Activated CD4-positive, alpha-beta T cell treated with anti-CD3 and anti-CD28 coated beads, Interleukin-2, amount 50 U/mL, for 16 hours (primary cell): ENCODE data around the gene IL36B.
A peak's percentile ranks its signal among the peaks of the same experiment; 100 is the strongest.
"Not testable (repeated sequence)": the region's sequence is repeated elsewhere in the genome, so short reads cannot be mapped to it uniquely, and the experiment has no call there.

Experiments used
- DNase-seq: peaks from one replicate; pipeline ENCODE4 v3.0.0-alpha.2; 2020

The IL36B gene

DNA sequence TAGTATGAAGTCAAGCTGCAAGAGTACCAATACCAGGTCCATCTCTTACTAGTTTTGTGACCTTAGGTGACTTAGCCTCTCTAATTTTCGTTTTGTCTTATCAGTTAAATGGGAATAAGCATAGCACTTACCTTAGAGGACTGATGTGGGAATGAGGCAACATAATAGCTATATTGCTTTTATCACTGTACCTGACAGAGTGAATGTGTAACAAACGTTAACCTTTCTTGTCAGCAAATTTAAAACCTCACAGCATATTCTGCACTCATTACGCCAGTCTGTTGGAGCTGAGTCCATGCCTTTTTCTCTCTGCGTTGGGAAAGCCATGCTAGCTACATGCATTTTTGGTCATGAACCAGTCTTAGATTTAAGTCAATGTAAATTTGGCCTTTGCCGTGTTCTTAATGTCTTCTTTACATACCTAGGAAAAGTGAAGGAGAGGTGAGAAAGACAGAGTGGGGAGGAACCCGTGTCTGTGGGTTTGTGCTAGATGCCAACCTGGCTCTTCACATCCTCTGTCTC, at the start of gene IL36B:
Gene IL36B (minus strand): TSS at position 472 of the 522 bp plus-strand sequence.
- DNase-seq, result no peak

DNA sequence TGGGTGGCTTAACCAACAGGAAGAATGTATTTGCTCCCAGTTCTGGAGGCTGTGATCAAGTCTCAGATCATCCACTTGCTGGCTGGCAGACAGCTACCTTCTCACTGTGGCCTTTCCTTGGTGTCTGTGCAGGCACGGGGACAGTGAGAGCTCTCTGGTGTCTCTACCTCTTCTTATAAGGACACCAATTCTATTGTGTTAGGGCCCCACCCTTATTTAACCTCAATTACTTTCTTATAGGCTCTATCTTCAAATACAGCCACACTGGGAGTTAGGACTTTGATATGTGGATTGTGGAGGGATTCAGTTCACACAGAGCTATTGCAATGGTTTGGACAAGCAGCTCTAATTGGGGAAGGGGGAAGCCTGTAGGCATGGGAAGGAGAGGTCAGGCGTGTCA, 49.5 kb upstream of the IL36B start:
- DNase-seq, result no peak

GRCh38 chr2:113098532-113098931, 45.9 kb upstream of the IL36B start:
- no peak for DNase-seq

DNA sequence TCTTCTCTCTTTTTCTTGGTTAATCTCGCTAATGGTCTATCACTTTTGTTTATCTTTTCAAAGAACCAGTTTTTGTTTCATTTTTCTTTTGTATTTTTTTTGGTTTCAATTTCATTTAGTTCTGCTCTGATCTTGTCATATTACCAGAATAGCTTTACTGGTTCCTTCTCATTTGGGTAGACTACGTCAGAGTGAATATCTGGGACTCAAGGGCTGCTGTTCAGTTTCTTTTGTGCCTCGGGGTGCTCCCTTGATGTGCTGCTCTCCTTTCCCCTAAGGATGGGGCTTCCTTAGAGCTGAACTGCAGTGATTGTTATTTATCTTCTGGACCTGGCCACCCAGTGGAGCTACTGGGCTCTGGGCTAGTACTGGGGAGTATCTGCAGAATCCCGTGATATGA, 45.4 kb upstream of the IL36B start:
- peak; percentile 27 for DNase-seq

DNA sequence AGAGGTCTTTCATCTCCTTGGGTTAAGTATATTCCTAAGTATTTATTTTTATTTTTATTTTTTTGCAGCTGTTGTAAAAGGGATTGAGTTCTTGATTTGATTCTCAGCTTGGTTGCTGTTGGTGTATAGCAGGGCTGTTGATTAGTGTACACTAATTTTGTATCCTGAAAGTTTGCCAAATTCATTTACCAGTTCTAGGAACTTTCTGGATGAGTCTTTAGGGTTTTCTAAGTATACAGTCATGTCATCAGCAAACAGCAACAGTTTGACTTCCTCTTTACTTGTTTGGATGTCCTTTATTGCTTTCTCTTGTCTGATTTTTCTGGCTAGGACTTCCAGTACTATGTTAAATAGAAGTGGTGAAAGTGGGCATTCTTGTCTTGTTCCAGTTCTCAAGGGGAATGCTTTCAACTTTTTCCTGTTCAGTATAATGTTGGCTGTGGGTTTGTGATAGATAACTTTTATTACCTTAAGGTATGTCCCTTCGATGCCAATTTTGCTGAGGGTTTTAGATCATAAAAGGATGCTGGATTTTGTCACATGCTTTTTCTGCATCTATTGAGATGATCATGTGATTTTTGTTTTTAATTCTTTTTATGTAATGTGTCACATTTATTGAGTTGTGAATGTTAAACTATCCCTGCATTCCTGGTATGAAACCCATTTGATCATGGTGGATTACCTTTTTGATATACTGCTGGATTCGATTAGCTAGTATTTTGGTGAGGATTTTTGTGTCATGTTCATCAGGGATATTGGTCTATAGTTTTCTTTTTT, 44.4 kb upstream of the IL36B start:
- peak; percentile 54 for DNase-seq

DNA sequence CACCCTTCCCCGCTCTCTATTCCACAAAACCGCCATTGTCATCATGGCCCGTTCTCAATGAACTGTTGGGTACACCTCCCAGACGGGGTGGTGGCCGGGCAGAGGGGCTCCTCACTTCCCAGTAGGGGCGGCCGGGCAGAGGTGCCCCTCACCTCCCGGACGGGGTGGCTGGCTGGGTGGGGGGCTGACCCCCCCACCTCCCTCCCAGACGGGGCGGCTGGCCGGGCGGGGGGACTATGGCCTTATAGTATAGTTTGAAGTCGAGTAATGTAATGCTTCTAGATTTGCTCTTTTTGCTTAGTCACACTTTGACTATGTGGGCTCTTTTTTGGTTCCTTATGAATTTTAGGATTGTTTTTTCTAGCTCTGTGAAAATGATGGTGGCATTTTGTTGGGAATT, 43.6 kb upstream of the IL36B start:
- DNase-seq, result not testable (repeated sequence)

DNA sequence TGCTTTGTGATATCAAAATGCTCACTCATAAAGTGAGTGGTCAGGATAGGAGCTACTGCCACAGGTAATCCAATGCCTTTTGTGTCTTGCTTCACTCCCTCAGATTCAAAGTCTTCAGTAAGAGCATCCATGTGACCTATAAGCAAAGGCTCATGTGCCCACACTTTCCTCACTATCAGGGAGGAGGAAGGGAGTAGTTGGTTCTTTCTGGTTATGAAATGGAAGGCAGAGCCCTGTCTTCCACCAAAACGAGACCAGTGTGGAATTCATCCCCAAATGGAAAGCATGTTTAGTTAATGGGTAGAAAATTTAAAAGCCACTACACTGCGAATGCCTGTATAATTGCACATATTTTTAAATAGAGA, 40.9 kb upstream of the IL36B start:
- DNase-seq, result no peak

DNA sequence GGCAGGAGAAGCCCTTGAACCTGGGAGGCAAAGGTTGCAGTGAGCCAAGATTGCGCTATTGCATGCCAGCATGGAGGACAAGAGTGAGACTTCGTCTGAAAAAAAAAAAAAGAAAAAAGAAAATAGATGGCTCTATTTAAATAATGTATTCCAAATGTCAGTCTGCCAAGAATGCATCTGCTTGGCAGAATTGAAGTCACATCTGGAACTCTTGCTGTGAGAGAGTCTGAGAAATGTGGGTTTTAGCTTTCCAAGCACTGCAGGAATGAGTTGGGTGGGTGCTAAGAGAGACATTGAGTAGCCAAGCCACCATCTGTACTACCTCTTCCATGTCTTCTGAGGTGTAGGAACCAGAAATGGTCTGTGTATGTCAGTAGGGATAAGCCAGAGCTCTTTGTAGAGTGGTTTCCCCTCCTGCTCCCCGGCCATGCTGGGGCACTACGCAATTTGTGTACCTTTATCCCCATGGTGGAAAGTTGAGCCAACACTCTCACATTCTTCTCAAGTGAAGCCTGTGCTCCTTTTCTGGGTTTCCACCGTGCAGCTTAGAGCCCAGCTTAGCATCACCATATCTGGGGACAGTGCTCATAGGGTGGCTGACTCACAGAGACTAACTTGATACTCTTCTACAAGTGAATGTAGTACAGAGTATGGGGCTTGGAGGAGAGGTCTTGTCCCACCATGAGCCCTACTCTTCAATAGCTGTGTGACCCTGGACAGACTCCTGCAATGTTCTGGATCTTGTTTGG, 40.4 kb upstream of the IL36B start:
- DNase-seq, result no peak

GRCh38 chr2:113091231-113091896, 38.7 kb upstream of the IL36B start:
- DNase-seq, result no peak

DNA sequence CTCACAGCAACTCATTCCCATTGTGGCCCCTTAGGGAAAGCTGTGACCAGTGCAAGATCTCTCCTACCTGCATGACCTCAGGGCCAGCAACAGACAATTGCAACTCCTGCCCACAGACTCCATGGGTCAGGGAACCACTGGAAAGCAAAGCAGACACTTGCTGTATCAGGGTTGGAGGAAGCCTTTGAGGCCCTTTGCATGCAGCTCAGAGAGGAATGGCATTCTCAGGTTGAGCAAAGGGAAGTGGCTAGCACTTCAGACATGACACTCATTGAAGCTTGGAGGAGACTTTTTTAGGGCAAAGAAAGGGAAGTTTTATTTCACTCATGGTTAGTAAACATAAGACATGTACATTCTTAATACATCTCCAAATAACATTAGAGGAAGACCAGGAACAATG, 37.2 kb upstream of the IL36B start:
- DNase-seq, result peak; percentile 55

- no peak for DNase-seq
Observed at GRCh38 chr2:113088213-113088992, 35.7 kb upstream of the IL36B start.

GRCh38 chr2:113085542-113085941, 32.9 kb upstream of the IL36B start:
- no peak for DNase-seq

GRCh38 chr2:113084249-113085000, 31.8 kb upstream of the IL36B start:
- peak; percentile 40 for DNase-seq

- DNase-seq, result no peak
Observed at GRCh38 chr2:113083296-113083695, 30.6 kb upstream of the IL36B start.

DNA sequence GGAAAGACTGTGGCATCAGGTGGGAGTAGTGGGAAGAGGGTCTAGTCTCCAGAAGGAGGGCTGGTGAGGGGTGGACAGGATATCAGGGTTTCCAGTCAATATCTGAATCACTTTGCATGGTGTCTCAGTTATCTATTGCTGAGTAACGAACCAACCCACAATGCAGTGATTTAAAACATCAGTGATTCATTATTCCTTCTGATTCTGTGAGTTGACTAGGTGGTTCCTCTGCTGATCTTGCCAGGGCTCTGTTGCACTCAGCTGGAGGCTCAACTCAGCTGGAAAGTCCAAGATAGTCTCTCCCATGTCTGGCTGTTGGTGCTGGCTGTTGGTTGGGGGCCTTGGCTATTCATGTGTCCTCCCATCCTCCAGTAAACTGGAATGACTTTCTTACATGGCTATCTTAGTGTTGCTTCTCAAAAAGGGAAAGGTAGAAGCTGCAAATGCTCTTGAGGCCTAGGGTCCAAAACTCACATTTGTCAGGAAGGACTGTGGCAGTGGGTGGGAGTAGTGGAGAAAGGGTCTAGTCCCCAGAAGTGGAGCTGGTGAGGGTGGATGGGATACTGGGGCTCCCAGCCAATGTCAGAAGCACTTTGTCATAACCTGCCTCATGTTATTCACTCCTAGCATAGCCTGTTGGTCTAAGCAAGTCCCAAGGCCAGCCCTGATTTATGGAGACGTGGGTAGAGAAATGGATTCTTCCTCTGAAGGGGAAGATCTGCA, 29.0 kb upstream of the IL36B start:
- no peak for DNase-seq

DNA sequence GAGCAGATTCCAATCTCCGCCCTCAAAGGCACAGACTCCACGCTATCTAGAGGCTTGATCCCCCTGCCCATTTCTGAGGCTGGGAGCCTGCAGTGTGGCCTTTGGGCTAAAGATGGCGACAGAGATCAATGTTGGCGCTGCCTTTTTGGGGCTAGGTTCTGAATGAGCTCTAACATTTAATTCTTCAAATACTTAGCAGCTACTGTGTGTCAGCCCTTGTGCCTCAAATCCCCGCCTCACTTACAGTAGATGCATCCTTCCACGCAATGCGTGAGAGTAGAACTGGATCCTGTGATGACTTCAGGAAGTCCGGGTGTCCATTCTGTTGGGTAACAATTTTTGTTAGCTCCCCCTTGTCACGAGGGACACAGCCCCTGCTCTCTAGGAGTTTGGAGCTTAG, 27.5 kb upstream of the IL36B start:
- peak; percentile 48 for DNase-seq

- DNase-seq, result no peak
Observed at GRCh38 chr2:113079131-113079530, 26.5 kb upstream of the IL36B start.

DNA sequence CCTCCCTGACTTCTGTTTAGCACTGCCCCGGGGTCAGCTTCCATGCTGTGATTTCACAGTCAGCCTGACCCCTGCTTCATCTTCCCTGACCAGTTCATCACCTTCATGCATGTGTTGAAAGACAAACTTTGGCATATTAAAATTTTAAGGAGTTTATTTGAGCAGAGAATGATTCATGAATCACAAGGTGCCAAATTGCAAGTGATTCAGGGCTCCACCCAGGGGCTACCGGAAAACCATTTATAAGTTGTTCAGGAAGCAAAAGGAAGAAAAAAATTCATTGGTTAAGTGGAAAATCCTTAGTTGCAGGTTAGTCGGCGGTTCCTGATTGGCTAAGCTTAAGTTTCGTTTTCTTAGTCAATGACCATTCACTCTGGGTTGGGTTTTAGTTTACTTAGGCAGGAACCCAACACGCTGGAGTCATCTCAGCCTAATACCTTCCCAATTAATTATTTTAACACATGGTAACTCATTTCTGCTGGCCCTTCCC, 25.7 kb upstream of the IL36B start:
- DNase-seq, result no peak

DNA sequence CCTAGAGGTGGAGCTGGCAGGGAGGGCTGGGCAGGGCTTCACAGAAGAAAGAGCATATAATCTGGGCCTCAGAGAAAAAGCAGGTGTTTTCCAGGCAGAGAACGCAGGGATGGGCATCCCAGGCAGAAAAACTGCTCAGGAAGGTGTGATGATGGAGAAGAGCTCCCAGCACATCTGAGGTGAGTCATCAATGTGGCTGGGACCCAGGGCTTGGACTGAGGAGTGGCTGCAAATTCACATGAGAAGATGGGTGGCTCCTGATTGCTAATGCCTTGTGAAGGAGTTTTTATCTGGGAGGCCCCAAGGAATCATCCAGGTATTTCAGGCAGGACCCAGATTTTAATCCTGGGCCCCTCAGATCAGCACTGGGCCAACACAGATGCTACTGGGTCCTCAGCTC, 25.3 kb upstream of the IL36B start:
- DNase-seq, result no peak

GRCh38 chr2:113076954-113077669, 24.4 kb upstream of the IL36B start:
- DNase-seq, result no peak

- no peak for DNase-seq
Observed at GRCh38 chr2:113075600-113075999, 22.9 kb upstream of the IL36B start.
